ENCODE data around the gene SLIT3.

Gene SLIT3

GRCh38 chr5:169304175-169304574, 3.2 kb upstream of the SLIT3 start:
- TF ChIP-seq, protein P1, sequence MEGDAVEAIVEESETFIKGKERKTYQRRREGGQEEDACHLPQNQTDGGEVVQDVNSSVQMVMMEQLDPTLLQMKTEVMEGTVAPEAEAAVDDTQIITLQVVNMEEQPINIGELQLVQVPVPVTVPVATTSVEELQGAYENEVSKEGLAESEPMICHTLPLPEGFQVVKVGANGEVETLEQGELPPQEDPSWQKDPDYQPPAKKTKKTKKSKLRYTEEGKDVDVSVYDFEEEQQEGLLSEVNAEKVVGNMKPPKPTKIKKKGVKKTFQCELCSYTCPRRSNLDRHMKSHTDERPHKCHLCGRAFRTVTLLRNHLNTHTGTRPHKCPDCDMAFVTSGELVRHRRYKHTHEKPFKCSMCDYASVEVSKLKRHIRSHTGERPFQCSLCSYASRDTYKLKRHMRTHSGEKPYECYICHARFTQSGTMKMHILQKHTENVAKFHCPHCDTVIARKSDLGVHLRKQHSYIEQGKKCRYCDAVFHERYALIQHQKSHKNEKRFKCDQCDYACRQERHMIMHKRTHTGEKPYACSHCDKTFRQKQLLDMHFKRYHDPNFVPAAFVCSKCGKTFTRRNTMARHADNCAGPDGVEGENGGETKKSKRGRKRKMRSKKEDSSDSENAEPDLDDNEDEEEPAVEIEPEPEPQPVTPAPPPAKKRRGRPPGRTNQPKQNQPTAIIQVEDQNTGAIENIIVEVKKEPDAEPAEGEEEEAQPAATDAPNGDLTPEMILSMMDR (IDR thresholded peaks at IDR 0.05; ENCODE audit: low read depth, low read length, poor library complexity, severe bottlenecking): no peak
- TF ChIP-seq EZH2phosphoT487 (IDR thresholded peaks at IDR 0.05; ENCODE audit: borderline replicate concordance, low read length): no peak
- H3K4me2 ChIP-seq (ENCODE audit: low read length): no peak overlapping the region
- H3K27me3 ChIP-seq (ENCODE audit: control insufficient read depth, low read length): peaks cover 9% of the 10 kb centered on the region
- H3K4me3 ChIP-seq (ENCODE audit: low read length): no peak overlapping the region
- H3K36me3 ChIP-seq (ENCODE audit: control insufficient read depth, low read length): no peaks in the 10 kb centered on the region
- no peaks in the 10 kb centered on the region for H3K9me2 ChIP-seq (replicated peaks; ENCODE audit: control insufficient read depth, low read length)
- peaks cover 5% of the 10 kb centered on the region for H3K4me1 ChIP-seq (ENCODE audit: control insufficient read depth, low read length)
- no peaks in the 10 kb centered on the region for H4K20me1 ChIP-seq (ENCODE audit: control insufficient read depth, insufficient read depth, low read depth, low read length)
- no peaks in the 10 kb centered on the region for H3K79me2 ChIP-seq (ENCODE audit: control insufficient read depth, low read length)
- H3K9me3 ChIP-seq (ENCODE audit: control insufficient read depth, insufficient read depth, low read length): no peaks in the 10 kb centered on the region
- H3K27ac ChIP-seq (ENCODE audit: low read depth, low read length): no peak overlapping the region
- H3F3A ChIP-seq (ENCODE audit: control insufficient read depth, insufficient read depth): no peaks in the 10 kb centered on the region

DNA sequence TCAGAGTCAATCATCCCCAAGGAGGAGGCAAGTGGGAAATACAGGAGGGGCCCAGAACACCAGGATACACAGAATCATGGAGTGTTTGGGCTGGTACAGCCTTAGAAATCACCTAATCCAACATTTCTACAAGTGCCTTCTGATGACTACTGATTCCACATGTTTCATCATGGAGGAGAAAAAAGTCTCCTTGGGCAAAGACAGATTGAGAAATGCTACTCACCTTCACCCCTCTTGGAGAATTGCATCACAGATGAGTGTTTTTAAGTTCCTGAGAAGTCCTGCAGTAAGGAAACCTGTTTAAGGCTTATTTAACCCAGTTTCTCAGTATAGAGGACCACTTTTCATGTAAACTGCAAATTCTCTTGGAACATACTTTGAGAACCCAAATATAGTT, 2.2 kb upstream of the SLIT3 start:
- Histone ChIP-seq H3K27ac (ENCODE audit: low read depth, low read length) (no peak overlapping the region), H3K9me3 (ENCODE audit: control insufficient read depth, insufficient read depth, low read length) (no peaks in the 10 kb centered on the region), H3K36me3 (ENCODE audit: control insufficient read depth, low read length) (no peaks in the 10 kb centered on the region), H3K79me2 (ENCODE audit: control insufficient read depth, low read length) (no peaks in the 10 kb centered on the region), H3F3A (ENCODE audit: control insufficient read depth, insufficient read depth) (no peaks in the 10 kb centered on the region), H3K9me2 (replicated peaks; ENCODE audit: control insufficient read depth, low read length) (no peaks in the 10 kb centered on the region), H3K4me2 (ENCODE audit: low read length) (no peak overlapping the region), H3K4me3 (ENCODE audit: low read length) (no peak overlapping the region), H4K20me1 (ENCODE audit: control insufficient read depth, insufficient read depth, low read depth, low read length) (no peaks in the 10 kb centered on the region), H3K27me3 (ENCODE audit: control insufficient read depth, low read length) (peaks cover 9% of the 10 kb centered on the region), H3K4me1 (ENCODE audit: control insufficient read depth, low read length) (peaks cover 5% of the 10 kb centered on the region)
- no peak for TF ChIP-seq EZH2phosphoT487 (IDR thresholded peaks at IDR 0.05; ENCODE audit: borderline replicate concordance, low read length)
- TF ChIP-seq, protein P1 (IDR thresholded peaks at IDR 0.05; ENCODE audit: low read depth, low read length, poor library complexity, severe bottlenecking): no peak

- H3K4me2 ChIP-seq (ENCODE audit: low read length): peak overlapping the region; percentile 30
Measured at GRCh38 chr5:169302491-169303118, 1.7 kb upstream of the SLIT3 start.

More at GRCh38 chr5:169302491-169303118, 1.7 kb upstream of the SLIT3 start:
- TF ChIP-seq, protein P1 (IDR thresholded peaks at IDR 0.05; ENCODE audit: low read depth, low read length, poor library complexity, severe bottlenecking): peak; percentile 95
- TF ChIP-seq EZH2phosphoT487 (IDR thresholded peaks at IDR 0.05; ENCODE audit: borderline replicate concordance, low read length): no peak
- Histone ChIP-seq H3K9me2 (replicated peaks; ENCODE audit: control insufficient read depth, low read length) (no peaks in the 10 kb centered on the region), H3K27ac (ENCODE audit: low read depth, low read length) (no peak overlapping the region), H3K36me3 (ENCODE audit: control insufficient read depth, low read length) (no peaks in the 10 kb centered on the region), H3K79me2 (ENCODE audit: control insufficient read depth, low read length) (no peaks in the 10 kb centered on the region), H4K20me1 (ENCODE audit: control insufficient read depth, insufficient read depth, low read depth, low read length) (no peaks in the 10 kb centered on the region), H3F3A (ENCODE audit: control insufficient read depth, insufficient read depth) (no peaks in the 10 kb centered on the region), H3K9me3 (ENCODE audit: control insufficient read depth, insufficient read depth, low read length) (no peaks in the 10 kb centered on the region), H3K4me3 (ENCODE audit: low read length) (no peak overlapping the region), H3K4me1 (ENCODE audit: control insufficient read depth, low read length) (peaks cover 5% of the 10 kb centered on the region), H3K27me3 (ENCODE audit: control insufficient read depth, low read length) (peaks cover 9% of the 10 kb centered on the region)

All from DOHH2 (cell line).